ENCODE results near the gene ARMC12. TPM values are rescaled to one million over a fixed set of nuclear protein-coding genes. Genes with fewer than 3 reads are reported as not detected.

ARMC12 gene
- polyA plus RNA-seq, 2 of the 4 experiments (the other 2 are of a cell fraction) = 0.44 to 0.88 TPM

- TF ChIP-seq CTCF (IDR thresholded peaks at IDR 0.05) = no peak
- no peak for TF ChIP-seq HMGXB4 (CRISPR knock-in tag; IDR thresholded peaks at IDR 0.05; ENCODE audit: borderline replicate concordance)
- FAIRE-seq (no peak), ATAC-seq (peak in 1 of 2 experiments; percentile 18; a peak in 3 of 6 replicates), DNase-seq (ENCODE audit: low read depth in 1 of 2, low spot score in 1 of 2) (peak in 1 of 2 experiments; percentile 36)
- peak overlapping the region; percentile 98 to 99; a peak in 5 of 6 replicates for H3K27ac ChIP-seq
- H3K4me3 ChIP-seq = no peak overlapping the region; the same call in 2 of the 3 replicates
- H3K4me2 ChIP-seq = peak overlapping the region; percentile 93
- CTCF ChIA-PET = interaction anchor here (0.8 to 3.3 kb wide), 4 partner anchors 11 to 142 kb away, joined by 3 to 25 read pairs (median 4); partner anchors contain the start of gene ARMC12
- 66% methylated on average over 11 of the region's 11 CpGs for WGBS (ENCODE audit: missing lambda C conversion rate)
- POLR2A ChIA-PET = no interaction called here
- H3K4me1 ChIP-seq = peaks cover 65% of the 10 kb centered on the region
- H3K9me3 ChIP-seq = no peaks in the 10 kb centered on the region
Observed at GRCh38 chr6:35725721-35726438, 11.0 kb upstream of the ARMC12 start.

GRCh38 chr6:35727231-35727934, 9.4 kb upstream of the ARMC12 start:
- ChIA-PET CTCF (interaction anchor here (1.0 to 4.2 kb wide), 4 partner anchors 10 to 259 kb away, joined by 4 to 25 read pairs (median 11); partner anchors contain the start of gene ARMC12), POLR2A (interaction anchor here (0.6 kb wide), 1 partner anchor 9 kb away, joined by 4 read pairs; no protein-coding TSS in a partner anchor)
- peaks cover 63% of the 10 kb centered on the region for H3K4me1 ChIP-seq
- ATAC-seq (peak; percentile 42 to 59), DNase-seq (ENCODE audit: low read depth in 1 of 2, low spot score in 1 of 2) (peak; percentile 55 to 58), FAIRE-seq (no peak)
- TF ChIP-seq NFE2L2 (conservative IDR thresholded peaks at IDR 0.05; ENCODE audit: low read length) (no peak), JUN (IDR thresholded peaks at IDR 0.05) (0 out of 5 replicates have a peak, but pooled peaks of 1 of the 2 experiments have one; percentile 33), ZNF302 (CRISPR knock-in tag; IDR thresholded peaks at IDR 0.05) (no peak), TP53 (CRISPR knock-in tag; IDR thresholded peaks at IDR 0.05) (no peak), KDM5A (IDR thresholded peaks at IDR 0.05) (no peak), GATA3 (IDR thresholded peaks at IDR 0.05; ENCODE audit: borderline replicate concordance) (no peak), ZSCAN20 (CRISPR knock-in tag; IDR thresholded peaks at IDR 0.05) (no peak), MAX (IDR thresholded peaks at IDR 0.05) (peak; percentile 60; the same call in 1 of the 2 replicates), USF2 (IDR thresholded peaks at IDR 0.05) (peak; percentile 85), BHLHE40 (IDR thresholded peaks at IDR 0.05; ENCODE audit: low read depth, low read length) (no peak), REST (IDR thresholded peaks at IDR 0.05) (peak; percentile 24; the same call in 1 of the 2 replicates)
- 3% methylated on average over 19 of the region's 29 CpGs for WGBS (ENCODE audit: missing lambda C conversion rate)
- H3K27ac ChIP-seq = peak overlapping the region; percentile 98 to 99
- H3K9me3 ChIP-seq = no peaks in the 10 kb centered on the region
- peak overlapping the region; percentile 60 for H3K4me3 ChIP-seq
- peak overlapping the region; percentile 93 for H3K4me2 ChIP-seq

Measured in A549 (cell line).